ENCODE results near the gene GASK1A. TPM values are rescaled to one million over a fixed set of nuclear protein-coding genes. Genes with fewer than 3 reads are reported as not detected.

Gene GASK1A
- total RNA-seq, 6 experiments from 2014 or later = 5.5 to 17.5 (median 10.5) TPM

GRCh38 chr3:43095370-43095769 lies 116.3 kb downstream of the GASK1A start:
- DNase-seq = no peak
- no peaks in the 10 kb centered on the region for H3K4me1 ChIP-seq
- intact Hi-C loops (cut with DNase I) = no loop called here
- no peaks in the 10 kb centered on the region for H3K27me3 ChIP-seq
- TF ChIP-seq CTCF (IDR thresholded peaks at IDR 0.05) (no peak), POLR2A (IDR thresholded peaks at IDR 0.05) (no peak)
- H3K36me3 ChIP-seq = no peaks in the 10 kb centered on the region
- WGBS (ENCODE audit: insufficient coverage, low coverage, low lambda C conversion rate, missing lambda C conversion rate) = 100% methylated on average over 5 of the region's 5 CpGs
- ATAC-seq = no peak
- no peaks in the 10 kb centered on the region for H3K9me3 ChIP-seq
- no peak overlapping the region for H3K27ac ChIP-seq
- no peak overlapping the region for H3K4me3 ChIP-seq

GRCh38 chr3:43096761-43097160 lies 117.7 kb downstream of the GASK1A start:
- Histone ChIP-seq H3K36me3 (no peaks in the 10 kb centered on the region), H3K27me3 (no peaks in the 10 kb centered on the region), H3K27ac (no peak overlapping the region), H3K9me3 (no peaks in the 10 kb centered on the region), H3K4me1 (no peaks in the 10 kb centered on the region), H3K4me3 (no peak overlapping the region)
- DNase-seq = no peak
- 92% methylated on average over 2 of the region's 3 CpGs for WGBS (ENCODE audit: insufficient coverage, low coverage, low lambda C conversion rate, missing lambda C conversion rate)
- no peak for ATAC-seq
- intact Hi-C loops (cut with DNase I) = no loop called here
- no peak for TF ChIP-seq CTCF (IDR thresholded peaks at IDR 0.05)
- no peak for TF ChIP-seq POLR2A (IDR thresholded peaks at IDR 0.05)

GRCh38 chr3:43097400-43098080 lies 118.4 kb downstream of the GASK1A start:
- 91% methylated on average over 4 of the region's 5 CpGs for WGBS (ENCODE audit: insufficient coverage, low coverage, low lambda C conversion rate, missing lambda C conversion rate)
- Histone ChIP-seq H3K27ac (no peak overlapping the region), H3K4me1 (no peaks in the 10 kb centered on the region), H3K4me3 (no peak overlapping the region), H3K9me3 (no peaks in the 10 kb centered on the region), H3K27me3 (no peaks in the 10 kb centered on the region), H3K36me3 (no peaks in the 10 kb centered on the region)
- TF ChIP-seq POLR2A (IDR thresholded peaks at IDR 0.05) = no peak
- TF ChIP-seq CTCF (IDR thresholded peaks at IDR 0.05) = no peak
- intact Hi-C loops (cut with DNase I) = no loop called here
- no peak for ATAC-seq
- DNase-seq = no peak

- no peaks in the 10 kb centered on the region for H3K27me3 ChIP-seq
- ATAC-seq (no peak), DNase-seq (no peak)
- H3K27ac ChIP-seq = no peak overlapping the region
- no peaks in the 10 kb centered on the region for H3K36me3 ChIP-seq
- TF ChIP-seq CTCF (IDR thresholded peaks at IDR 0.05) (no peak), POLR2A (IDR thresholded peaks at IDR 0.05) (no peak)
- WGBS (ENCODE audit: insufficient coverage, low coverage, low lambda C conversion rate, missing lambda C conversion rate) = 96% methylated on average over 8 of the region's 8 CpGs
- no peaks in the 10 kb centered on the region for H3K9me3 ChIP-seq
- no peak overlapping the region for H3K4me3 ChIP-seq
- no peaks in the 10 kb centered on the region for H3K4me1 ChIP-seq
- intact Hi-C loops (cut with DNase I) = no loop called here
Measured at GRCh38 chr3:43098761-43099160, 119.7 kb downstream of the GASK1A start.
